Tongue (tissue), 2 donors: Measurements from ENCODE around the gene FOXP1. TPM values are rescaled to one million over a fixed set of nuclear protein-coding genes. Genes with fewer than 3 reads are reported as not detected.

Experiments used
- DNase-seq: peaks from one replicate; pipeline ENCODE4 v3.0.0-alpha.2; 2015
- total RNA-seq: library from RNA; depleted of rRNA; stranded (reverse); fragments of >200 nt; gene quantifications from one replicate; pipeline ENCODE4 v1.2.3, GENCODE V29; 2014

Gene FOXP1
- total RNA-seq, 1 donor from 2014 or later = 66.4 TPM

DNA sequence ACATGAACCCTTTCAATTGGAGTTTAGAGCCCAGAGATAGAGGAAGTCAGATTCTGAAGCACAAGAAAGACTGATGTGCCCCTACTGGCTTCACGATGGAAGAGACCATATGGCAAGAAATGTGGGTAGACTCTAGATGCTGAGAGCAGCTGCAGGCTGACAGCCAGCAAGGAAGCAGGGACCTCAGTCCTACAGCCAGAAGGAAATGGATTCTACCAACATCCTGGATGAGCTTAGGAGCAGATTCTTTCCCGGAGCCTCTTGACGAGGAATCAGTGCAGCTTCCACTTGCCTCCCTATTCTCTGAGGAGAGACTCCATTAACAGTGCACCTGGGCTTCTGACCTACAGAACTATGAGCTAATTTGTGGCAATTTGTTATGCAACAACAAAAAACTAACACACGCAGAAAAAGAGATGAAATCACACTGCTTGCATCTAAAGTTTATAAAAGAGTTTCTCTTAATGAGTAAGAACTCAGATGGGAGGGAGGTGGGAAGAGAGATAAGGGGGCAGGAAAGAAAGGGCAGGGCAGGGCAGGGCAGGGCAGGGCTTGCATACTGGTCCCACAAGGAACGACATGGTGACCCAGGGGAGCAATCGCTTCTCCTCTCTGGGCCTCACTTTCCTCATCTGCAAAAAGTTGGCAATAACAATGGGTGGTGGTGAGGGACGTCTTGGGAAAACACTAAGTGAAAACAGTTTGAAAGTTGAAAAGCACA lies 440.9 kb downstream of the FOXP1 start:
- no peak for DNase-seq

GRCh38 chr3:71140477-71140876 lies 443.1 kb downstream of the FOXP1 start:
- no peak for DNase-seq

DNA sequence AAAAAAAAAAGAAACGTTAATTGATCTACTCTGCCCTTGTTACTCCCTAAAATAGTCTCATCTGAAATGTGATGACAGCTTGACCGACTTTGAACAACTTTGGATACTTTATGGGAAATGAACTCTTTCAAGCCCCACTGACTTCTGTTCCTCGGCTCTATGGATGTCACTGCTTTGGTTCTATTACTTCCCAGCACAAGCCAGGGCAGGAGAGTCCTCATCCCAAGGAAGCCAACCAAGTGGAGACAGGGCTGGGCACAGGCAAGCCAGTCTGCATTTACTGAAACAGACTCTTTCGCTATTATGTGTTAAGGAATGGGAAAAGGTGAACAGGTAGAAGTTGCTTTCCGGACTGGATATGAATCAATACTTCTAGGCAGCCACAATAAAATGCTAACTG lies 444.0 kb downstream of the FOXP1 start:
- DNase-seq = no peak

- no peak for DNase-seq
These were observed 445.1 kb downstream of the FOXP1 start for GRCh38 chr3:71138410-71138809.

- no peak for DNase-seq
These were observed 447.3 kb downstream of the FOXP1 start for GRCh38 chr3:71136276-71136675.

DNA sequence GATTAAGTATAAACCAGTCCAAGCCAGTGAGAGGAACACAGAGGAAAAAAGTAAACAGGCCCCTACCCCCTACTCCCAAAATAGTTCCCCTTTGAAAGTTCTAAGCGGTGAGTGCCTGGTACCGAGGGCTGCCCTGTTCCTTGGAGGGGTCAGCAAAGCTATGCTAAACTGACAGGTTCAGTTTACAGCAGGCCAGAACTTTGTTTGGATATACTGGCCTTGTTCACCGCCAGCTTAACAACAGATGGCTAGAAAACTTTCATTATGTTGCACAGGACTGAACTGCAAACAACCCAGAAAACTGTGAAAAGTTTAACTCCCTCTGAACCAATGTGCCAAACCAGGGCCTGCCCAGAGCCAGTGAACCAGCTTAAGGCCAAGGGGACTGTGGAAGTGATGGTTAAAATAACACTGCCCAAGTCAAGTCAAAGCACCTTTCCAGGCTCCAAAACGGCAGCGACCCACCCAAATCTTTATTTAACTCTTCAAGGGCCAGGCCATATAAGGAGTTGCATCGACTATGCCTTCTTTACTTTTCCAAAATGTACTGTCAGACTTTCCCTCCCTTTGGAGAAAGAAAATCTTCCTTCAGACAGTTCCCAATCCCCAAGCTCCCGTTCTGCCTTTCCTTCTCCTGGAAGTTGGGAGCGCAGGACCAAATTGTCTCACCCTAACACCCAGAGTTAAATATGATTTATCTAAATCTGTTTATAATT lies 448.0 kb downstream of the FOXP1 start:
- DNase-seq = peak; percentile 36

- DNase-seq = no peak
These were observed 449.0 kb downstream of the FOXP1 start for GRCh38 chr3:71134521-71134920.

DNA sequence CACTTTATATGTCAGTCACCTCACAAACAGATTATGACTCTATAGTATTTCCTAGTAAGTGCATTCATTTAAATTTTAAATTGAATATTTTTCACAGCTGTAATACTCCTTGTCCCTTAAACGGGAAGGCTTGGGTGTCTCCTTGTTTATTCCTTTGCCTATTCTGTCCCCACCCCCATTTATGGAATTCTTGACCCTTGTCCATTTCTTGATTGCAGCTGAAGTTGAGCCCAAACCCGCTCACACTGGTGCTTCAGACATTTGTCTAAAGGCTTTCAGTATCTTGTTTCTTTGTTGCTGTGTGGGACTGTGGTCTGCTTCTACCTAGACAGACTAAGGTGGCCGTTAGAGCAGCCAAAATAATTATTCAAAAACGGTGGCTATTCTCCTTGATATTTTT lies 449.7 kb downstream of the FOXP1 start:
- no peak for DNase-seq

DNA sequence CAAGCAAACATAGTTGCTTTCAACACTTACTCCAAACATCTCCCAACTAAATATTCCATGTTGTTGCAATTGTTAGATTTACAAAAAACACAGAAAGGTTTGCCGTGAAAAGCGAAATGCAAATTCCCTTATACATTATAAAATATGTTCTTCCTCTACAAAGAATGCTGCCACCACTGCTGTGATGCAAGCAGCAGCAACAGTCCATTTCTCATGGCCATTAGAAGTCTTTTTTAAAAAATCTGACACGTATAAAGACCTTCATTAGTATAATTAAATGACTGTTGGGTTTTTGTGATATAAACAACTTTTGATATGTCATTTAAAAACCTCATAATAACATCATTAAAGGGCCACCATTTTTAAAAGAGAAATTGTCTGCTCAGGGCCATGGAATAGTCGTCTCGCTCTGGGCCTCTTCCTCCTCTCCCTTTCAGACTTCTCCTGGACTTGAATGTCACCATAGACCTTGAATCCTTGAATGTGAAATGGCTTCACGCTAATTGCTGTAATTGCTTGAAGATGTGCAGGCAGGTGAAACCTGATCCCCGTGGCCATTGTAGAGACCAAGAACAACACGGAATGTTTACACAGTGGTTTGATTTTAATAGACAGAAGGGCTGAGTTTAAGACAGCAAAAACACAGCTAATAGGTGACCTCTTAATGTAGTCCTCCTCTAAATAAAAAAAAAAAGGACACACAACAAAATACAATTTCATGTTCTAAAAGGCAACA lies 450.4 kb downstream of the FOXP1 start:
- DNase-seq = no peak

DNA sequence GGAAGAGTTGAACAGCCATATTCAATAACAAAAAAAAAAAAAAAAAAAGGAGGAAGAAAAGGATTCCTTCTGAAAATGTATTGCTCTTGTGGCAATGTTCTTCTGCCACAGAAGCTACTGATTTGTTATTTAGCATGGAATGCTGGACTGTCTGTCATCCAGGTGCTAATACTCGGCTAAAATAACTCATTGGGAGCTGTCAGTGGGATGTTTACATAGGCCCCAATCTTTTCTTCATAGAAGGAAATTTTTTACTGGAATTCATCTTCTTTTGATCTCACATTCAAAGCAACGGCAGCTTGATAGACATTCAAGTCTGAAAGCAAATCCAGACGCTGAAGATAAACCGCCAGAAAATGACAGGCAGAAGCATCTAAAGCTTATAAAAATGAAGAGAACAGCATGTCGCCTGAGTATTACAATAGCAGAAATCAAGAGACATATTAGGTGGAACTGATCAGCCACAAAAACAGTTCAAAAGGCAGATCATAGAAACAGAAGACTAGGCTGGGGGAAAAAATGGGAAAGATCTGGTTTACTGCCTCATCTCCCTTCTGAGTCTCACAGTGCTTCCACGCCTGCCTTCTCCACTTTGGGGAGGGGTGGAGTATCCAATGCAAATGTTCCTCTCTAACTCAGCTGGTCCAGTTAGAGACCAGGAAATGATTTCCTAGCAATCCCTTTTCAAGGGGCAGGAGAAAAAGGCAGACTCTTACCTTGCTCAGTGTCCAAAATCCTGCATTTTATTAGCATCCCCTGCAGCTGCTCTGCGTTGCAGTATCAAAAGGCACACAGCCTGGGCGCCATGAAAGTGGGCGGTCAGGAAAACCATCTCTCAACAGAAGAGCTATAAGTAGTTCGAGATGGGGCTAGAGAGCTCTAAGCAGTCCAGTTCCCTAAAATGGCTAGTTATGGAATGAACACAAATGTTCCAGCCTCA lies 451.9 kb downstream of the FOXP1 start:
- DNase-seq = peak; percentile 53

DNA sequence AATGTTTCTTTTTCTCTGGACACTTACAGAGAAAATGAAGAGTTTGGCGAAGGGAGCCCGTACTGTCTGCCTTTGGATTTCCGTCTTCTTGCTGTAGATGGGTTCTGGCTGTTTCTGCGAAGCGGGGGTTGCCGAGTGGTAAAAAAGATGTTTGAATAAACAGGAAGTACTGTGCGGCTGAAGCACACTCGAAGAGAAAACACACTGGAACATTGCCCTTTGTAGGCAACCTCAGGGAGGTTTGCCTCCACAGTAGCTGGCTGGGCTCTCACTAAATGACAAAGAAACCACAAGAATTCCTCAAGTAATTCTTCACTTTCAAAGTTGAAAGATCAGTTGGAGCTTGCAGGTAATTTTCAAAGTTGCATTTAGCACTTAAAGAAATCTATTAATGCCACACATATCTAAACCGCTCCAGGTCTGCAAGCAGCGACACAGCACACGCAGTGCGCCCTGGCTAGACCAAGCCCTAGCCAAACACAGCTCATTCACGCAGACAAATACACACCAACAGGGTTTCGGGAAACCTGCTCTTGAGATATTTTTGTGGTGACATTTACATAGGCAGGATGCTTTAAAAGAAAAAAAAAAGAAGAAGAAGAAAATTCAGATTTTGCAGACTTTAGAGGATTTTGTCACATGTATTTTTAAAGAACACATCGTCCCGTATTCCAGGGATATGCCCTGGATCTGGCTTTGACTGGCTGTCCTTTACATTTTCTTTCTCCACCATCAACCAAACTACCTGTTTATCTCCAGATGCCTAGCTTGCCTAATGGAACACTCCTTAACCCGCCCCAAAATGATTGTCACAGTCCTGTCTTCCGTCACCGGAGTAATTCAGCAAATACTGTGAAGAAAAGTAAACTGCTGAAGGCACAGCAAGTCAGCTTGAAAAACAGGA lies 452.8 kb downstream of the FOXP1 start:
- DNase-seq = peak; percentile 77

- peak; percentile 64 for DNase-seq
These were observed 453.7 kb downstream of the FOXP1 start for GRCh38 chr3:71129611-71130431.

DNA sequence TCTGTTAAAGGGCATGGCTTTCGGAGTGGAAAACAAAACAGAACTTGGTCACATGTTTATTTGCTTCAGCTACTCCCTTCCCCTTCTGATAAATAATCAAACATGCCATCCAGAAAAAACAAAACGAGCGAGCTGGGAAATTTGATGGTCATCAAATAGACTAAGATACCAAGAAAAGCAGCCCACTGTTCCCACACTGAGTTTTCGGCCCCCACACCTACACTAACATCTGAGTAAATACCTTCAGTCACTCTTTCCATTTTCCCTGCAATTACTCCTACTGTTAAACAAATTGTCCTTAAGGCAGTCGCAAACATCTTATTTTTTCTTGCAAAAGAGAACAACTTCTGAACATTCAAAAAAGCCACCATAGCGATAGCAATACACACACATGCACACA lies 454.6 kb downstream of the FOXP1 start:
- no peak for DNase-seq

DNA sequence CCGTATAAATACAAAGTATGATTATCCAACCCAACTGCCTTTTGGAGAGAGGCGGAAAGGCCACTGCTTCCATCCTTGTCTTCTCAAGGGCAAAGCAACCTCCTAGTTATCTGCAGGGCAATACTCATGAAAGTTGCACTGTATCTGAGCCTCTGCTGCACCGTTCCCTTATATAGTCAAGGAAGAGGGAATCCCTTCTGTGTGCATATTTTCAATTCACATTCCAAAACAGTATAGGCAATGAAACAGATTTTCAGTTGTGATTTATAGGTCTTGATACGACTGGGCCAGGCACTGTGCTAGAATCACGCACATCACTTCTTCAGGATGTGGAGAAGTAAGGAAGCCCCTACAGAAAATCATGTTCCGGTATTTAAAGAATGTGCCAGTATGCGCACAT lies 455.7 kb downstream of the FOXP1 start:
- no peak for DNase-seq

GRCh38 chr3:71127052-71127831 lies 456.3 kb downstream of the FOXP1 start:
- no peak for DNase-seq

DNA sequence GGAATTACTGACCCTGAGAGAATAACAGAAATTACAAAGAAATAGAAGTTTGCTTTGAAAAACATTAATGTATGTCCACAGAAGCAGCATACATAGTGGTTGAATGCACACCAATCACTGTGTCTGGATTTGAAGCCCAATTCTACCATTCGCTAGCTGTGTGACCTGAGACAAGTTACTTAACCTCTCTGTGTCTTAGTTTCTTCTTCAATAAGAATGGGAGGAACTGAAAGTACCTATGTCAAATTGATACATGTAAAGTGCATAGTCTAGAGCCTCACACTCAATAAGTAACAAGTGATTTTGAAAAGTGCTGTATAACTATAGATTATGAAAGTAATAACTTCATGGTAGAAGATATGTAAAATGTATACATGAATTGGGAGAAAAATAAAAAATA lies 457.8 kb downstream of the FOXP1 start:
- no peak for DNase-seq

DNA sequence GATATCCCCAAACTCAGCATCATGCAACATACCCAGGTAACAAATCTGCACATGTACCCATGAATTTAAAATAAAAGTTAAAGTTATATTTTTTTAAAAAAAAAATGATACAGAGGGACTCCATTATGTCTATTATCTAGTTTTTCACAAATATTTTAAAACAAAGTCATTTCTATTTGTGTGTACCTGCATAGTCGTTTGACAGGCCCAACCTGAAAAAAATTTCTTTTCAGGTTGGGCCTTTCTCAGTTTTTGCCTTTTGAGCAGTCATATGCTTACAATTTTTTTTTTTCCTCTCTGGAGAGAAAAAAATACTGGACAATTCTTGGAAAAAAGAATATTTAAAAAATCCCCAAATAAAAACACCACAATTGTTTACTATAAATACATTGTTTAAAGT lies 459.5 kb downstream of the FOXP1 start:
- no peak for DNase-seq

GRCh38 chr3:71122641-71123040 lies 460.9 kb downstream of the FOXP1 start:
- DNase-seq = no peak

- DNase-seq = no peak
These were observed 461.9 kb downstream of the FOXP1 start for GRCh38 chr3:71121429-71122167.
